ENCODE measurements around the gene IRGC.

IRGC gene

DNA sequence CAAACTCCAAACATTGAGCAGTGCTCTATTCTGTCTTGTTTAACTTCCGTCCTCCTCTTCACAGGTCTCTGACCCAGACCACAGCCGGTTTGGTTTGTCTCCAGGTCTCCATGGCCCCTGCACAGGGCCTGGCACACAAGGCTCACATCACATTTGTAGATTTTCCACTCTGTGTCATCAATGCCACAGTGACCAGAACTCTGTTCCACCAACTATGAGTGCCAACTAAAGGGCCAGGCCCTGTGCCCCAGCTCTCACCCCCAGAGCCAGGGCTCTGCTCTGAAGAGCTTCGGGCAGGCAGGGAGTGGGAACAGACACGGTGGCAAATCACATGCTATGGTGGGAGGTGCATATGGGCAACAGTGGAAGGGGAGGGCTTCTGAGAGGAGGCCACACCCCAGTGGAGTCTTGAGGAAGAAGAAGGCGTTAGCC, 22.9 kb downstream of the IRGC start:
- Histone ChIP-seq H3K27me3 (replicated peaks; ENCODE audit: insufficient read depth, low read length) (no peaks in the 10 kb centered on the region), H4K20me1 (ENCODE audit: insufficient read depth, low read length) (no peaks in the 10 kb centered on the region), H2AFZ (ENCODE audit: low read length) (no peak overlapping the region), H3K9ac (ENCODE audit: low read length) (no peak overlapping the region), H3K27ac (ENCODE audit: low read length) (no peak overlapping the region), H3K4me2 (ENCODE audit: low read depth, low read length) (no peak overlapping the region), H3K4me3 (ENCODE audit: low read length) (no peak overlapping the region), H3K9me2 (replicated peaks; ENCODE audit: insufficient read depth, low read length) (no peaks in the 10 kb centered on the region), H3K36me3 (replicated peaks; ENCODE audit: insufficient read depth, low read length) (no peaks in the 10 kb centered on the region), H3K4me1 (ENCODE audit: low read length) (no peaks in the 10 kb centered on the region), H3K9me3 (replicated peaks; ENCODE audit: insufficient read depth, low read length) (no peaks in the 10 kb centered on the region), H3K79me2 (ENCODE audit: low read length) (no peaks in the 10 kb centered on the region), H3F3A (ENCODE audit: insufficient read depth, low read length) (no peaks in the 10 kb centered on the region)
- DNase-seq: no peak
- TF ChIP-seq, protein P1, sequence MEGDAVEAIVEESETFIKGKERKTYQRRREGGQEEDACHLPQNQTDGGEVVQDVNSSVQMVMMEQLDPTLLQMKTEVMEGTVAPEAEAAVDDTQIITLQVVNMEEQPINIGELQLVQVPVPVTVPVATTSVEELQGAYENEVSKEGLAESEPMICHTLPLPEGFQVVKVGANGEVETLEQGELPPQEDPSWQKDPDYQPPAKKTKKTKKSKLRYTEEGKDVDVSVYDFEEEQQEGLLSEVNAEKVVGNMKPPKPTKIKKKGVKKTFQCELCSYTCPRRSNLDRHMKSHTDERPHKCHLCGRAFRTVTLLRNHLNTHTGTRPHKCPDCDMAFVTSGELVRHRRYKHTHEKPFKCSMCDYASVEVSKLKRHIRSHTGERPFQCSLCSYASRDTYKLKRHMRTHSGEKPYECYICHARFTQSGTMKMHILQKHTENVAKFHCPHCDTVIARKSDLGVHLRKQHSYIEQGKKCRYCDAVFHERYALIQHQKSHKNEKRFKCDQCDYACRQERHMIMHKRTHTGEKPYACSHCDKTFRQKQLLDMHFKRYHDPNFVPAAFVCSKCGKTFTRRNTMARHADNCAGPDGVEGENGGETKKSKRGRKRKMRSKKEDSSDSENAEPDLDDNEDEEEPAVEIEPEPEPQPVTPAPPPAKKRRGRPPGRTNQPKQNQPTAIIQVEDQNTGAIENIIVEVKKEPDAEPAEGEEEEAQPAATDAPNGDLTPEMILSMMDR (IDR thresholded peaks at IDR 0.05; ENCODE audit: low read length): no peak
- no peak for TF ChIP-seq EZH2phosphoT487 (IDR thresholded peaks at IDR 0.05; ENCODE audit: low read length)
- no peak for TF ChIP-seq EZH2 (optimal IDR thresholded peaks at IDR 0.05; ENCODE audit: low read depth, low read length)

DNA sequence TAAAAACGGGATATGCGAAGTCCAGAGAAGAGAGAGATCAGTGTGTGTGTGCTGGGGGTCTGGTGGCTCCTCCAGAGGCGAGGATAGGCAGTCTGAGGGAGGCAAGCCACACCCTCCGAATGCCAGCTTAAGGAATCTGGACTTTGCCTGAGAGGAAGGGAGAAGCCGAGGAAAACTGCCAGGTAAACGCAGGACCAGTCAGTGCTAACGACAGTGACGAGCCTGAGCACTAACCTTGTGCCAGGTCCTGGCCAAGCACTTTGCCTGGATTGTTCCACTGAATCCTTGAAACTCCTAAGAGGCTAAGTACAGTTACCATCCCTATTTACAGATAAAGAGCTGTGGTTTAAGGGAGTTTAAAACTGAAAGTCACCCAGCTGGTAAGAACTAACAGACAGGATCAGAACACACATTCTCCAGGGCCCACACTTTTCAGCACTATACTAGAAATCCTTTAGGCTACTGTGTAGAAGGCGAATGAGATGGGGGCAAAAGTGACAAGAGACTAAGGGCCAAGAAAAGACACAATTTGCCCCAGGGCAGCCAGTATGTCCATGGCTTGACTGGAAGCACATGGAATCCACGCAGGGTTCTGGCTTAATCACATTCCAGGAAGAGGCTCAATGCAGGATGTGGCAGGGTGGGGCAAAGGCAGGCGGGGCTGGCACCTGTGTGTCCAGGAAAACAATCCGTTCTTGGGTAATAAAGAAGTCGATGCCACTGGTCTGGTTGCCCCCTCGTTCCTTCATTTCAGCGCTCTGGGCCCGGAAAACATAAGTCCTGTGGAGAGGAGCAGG, 23.8 kb downstream of the IRGC start:
- Histone ChIP-seq H3K9me3 (replicated peaks; ENCODE audit: insufficient read depth, low read length) (no peaks in the 10 kb centered on the region), H3F3A (ENCODE audit: insufficient read depth, low read length) (no peaks in the 10 kb centered on the region), H4K20me1 (ENCODE audit: insufficient read depth, low read length) (no peaks in the 10 kb centered on the region), H3K4me2 (ENCODE audit: low read depth, low read length) (no peak overlapping the region), H3K9ac (ENCODE audit: low read length) (no peak overlapping the region), H3K27ac (ENCODE audit: low read length) (no peak overlapping the region), H3K79me2 (ENCODE audit: low read length) (no peaks in the 10 kb centered on the region), H3K4me3 (ENCODE audit: low read length) (no peak overlapping the region), H3K9me2 (replicated peaks; ENCODE audit: insufficient read depth, low read length) (no peaks in the 10 kb centered on the region), H2AFZ (ENCODE audit: low read length) (no peak overlapping the region), H3K27me3 (replicated peaks; ENCODE audit: insufficient read depth, low read length) (no peaks in the 10 kb centered on the region), H3K4me1 (ENCODE audit: low read length) (no peaks in the 10 kb centered on the region), H3K36me3 (replicated peaks; ENCODE audit: insufficient read depth, low read length) (0 out of 2 replicates have a peak, but pooled peaks cover under 1% of the 10 kb centered on the region)
- DNase-seq: no peak
- TF ChIP-seq EZH2phosphoT487 (IDR thresholded peaks at IDR 0.05; ENCODE audit: low read length) (no peak), EZH2 (optimal IDR thresholded peaks at IDR 0.05; ENCODE audit: low read depth, low read length) (no peak)
- TF ChIP-seq, protein P1 (IDR thresholded peaks at IDR 0.05; ENCODE audit: low read length): no peak

DNA sequence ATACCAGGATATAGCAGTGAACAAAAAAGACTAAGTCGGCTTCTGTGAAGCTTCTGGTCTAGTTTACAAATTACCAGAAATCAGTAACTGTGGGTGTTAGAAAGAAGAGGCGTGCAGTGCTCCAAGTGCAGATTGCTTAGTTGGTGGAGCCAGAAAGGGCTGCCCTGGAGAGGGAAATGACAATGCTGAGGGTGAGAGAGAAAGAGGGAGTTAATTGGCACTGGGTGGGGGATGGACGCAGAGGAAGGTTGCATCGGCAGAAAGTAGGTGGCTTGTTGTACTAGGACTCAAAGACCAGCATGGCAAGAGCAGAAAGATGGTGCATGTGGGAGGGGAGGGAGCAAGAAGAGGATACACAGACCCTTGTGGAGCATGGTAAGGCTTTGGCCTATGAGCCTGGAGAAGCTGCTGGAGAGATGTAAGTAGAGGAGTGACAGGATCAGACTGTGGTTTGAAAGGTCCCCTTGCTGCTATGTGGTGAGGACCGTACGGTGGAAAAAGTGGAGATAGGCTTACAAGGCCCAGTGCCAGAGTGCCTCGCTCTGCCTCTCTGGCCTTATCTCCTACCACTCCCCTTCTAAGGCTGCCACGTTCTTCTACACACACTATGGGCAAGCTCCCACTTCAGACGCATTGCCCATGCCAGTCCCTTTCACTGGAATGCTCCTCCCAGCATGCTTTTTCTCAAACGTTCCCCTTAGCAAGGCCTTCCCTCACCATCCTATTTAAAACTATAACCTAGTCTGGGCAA, 25.4 kb downstream of the IRGC start:
- no peaks in the 10 kb centered on the region for H3K9me3 ChIP-seq (replicated peaks; ENCODE audit: insufficient read depth, low read length)
- H3K4me1 ChIP-seq (ENCODE audit: low read length): no peaks in the 10 kb centered on the region
- H4K20me1 ChIP-seq (ENCODE audit: insufficient read depth, low read length): no peaks in the 10 kb centered on the region
- H3K27ac ChIP-seq (ENCODE audit: low read length): no peak overlapping the region
- no peak overlapping the region for H2AFZ ChIP-seq (ENCODE audit: low read length)
- no peak overlapping the region for H3K9ac ChIP-seq (ENCODE audit: low read length)
- peaks cover 5% of the 10 kb centered on the region; the same call in 1 of the 2 replicates for H3K36me3 ChIP-seq (replicated peaks; ENCODE audit: insufficient read depth, low read length)
- no peak overlapping the region for H3K4me2 ChIP-seq (ENCODE audit: low read depth, low read length)
- no peak overlapping the region for H3K4me3 ChIP-seq (ENCODE audit: low read length)
- TF ChIP-seq, protein P1 (IDR thresholded peaks at IDR 0.05; ENCODE audit: low read length): no peak
- TF ChIP-seq EZH2phosphoT487 (IDR thresholded peaks at IDR 0.05; ENCODE audit: low read length): no peak
- TF ChIP-seq EZH2 (optimal IDR thresholded peaks at IDR 0.05; ENCODE audit: low read depth, low read length): no peak
- DNase-seq: no peak
- H3F3A ChIP-seq (ENCODE audit: insufficient read depth, low read length): no peaks in the 10 kb centered on the region
- H3K27me3 ChIP-seq (replicated peaks; ENCODE audit: insufficient read depth, low read length): no peaks in the 10 kb centered on the region
- no peaks in the 10 kb centered on the region for H3K9me2 ChIP-seq (replicated peaks; ENCODE audit: insufficient read depth, low read length)
- 0 out of 2 replicates have a peak, but pooled peaks cover 3% of the 10 kb centered on the region for H3K79me2 ChIP-seq (ENCODE audit: low read length)

Measured in MM.1S (cell line).